Lower leg skin (tissue), 3 donors: ENCODE data around the gene NUDT2.

ENCODE experiments used
- POLR2A ChIP-seq, 2 donors: fragments of 450-650 bp; IDR thresholded peaks; one replicate each; pipeline ENCODE4 v1.6.1; 2016 to 2017; ENCODE audit warnings: antibody characterized with exemption in 2 of 2, mild to moderate bottlenecking in 1 of 2, moderate library complexity in 1 of 2
- TF ChIP-seq, protein P1 (sequence below), 3 donors: fragments of 450-650 bp; IDR thresholded peaks; one replicate each; pipeline ENCODE4 v1.5.1; 2016; ENCODE audit warnings: antibody characterized with exemption in 3 of 3, mild to moderate bottlenecking in 3 of 3, moderate library complexity in 2 of 3

GRCh38 chr9:34343605-34344004 is 14.2 kb downstream of the NUDT2 start:
- TF ChIP-seq, protein P1, sequence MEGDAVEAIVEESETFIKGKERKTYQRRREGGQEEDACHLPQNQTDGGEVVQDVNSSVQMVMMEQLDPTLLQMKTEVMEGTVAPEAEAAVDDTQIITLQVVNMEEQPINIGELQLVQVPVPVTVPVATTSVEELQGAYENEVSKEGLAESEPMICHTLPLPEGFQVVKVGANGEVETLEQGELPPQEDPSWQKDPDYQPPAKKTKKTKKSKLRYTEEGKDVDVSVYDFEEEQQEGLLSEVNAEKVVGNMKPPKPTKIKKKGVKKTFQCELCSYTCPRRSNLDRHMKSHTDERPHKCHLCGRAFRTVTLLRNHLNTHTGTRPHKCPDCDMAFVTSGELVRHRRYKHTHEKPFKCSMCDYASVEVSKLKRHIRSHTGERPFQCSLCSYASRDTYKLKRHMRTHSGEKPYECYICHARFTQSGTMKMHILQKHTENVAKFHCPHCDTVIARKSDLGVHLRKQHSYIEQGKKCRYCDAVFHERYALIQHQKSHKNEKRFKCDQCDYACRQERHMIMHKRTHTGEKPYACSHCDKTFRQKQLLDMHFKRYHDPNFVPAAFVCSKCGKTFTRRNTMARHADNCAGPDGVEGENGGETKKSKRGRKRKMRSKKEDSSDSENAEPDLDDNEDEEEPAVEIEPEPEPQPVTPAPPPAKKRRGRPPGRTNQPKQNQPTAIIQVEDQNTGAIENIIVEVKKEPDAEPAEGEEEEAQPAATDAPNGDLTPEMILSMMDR (IDR thresholded peaks at IDR 0.05), result no peak
- TF ChIP-seq POLR2A (IDR thresholded peaks at IDR 0.05), result no peak
